Mesothelial cell of epicardium (in vitro differentiated cells): ENCODE data around the gene IL21R. TPM values are rescaled to one million over a fixed set of nuclear protein-coding genes. Genes with fewer than 3 reads are reported as not detected.

Experiments
- DNase-seq, 2 experiments: peaks; one replicate each; pipeline ENCODE4 v3.0.0; 2021; ENCODE audit warnings: low spot score in 2 of 2; ENCODE audit not compliant: unreplicated experiment in 2 of 2
- H3K27ac Mint-ChIP-seq: 2 replicates; pipeline ENCODE4 v1.8.0; 2021; ENCODE audit warnings: mixed read lengths
- H3K27me3 Mint-ChIP-seq: 2 replicates; pipeline ENCODE4 v1.8.0; 2021; ENCODE audit warnings: low read depth, mixed read lengths
- H3K36me3 Mint-ChIP-seq: 2 replicates; pipeline ENCODE4 v1.8.0; 2021; ENCODE audit warnings: mixed read lengths
- H3K4me1 Mint-ChIP-seq: 2 replicates; pipeline ENCODE4 v1.8.0; 2021; ENCODE audit warnings: mixed read lengths
- H3K4me3 Mint-ChIP-seq: 2 replicates; pipeline ENCODE4 v1.8.0; 2021; ENCODE audit warnings: mild to moderate bottlenecking, moderate library complexity, mixed read lengths
- H3K9me3 Mint-ChIP-seq: 2 replicates; pipeline ENCODE4 v1.8.0; 2021; ENCODE audit warnings: mixed read lengths
- total RNA-seq: library from RNA; stranded (reverse); gene quantifications from 3 replicates; pipeline ENCODE4 v1.2.1, GENCODE V29; 2021
- TF ChIP-seq, protein P1 (sequence below): fragments of 200-600 bp; sonication (generic); IDR thresholded peaks from one replicate; pipeline ENCODE4 v1.5.0; 2021; ENCODE audit warnings: antibody characterized with exemption; ENCODE audit not compliant: unreplicated experiment

IL21R gene
- total RNA-seq, 1 donor from 2014 or later: 0.22 TPM

DNA sequence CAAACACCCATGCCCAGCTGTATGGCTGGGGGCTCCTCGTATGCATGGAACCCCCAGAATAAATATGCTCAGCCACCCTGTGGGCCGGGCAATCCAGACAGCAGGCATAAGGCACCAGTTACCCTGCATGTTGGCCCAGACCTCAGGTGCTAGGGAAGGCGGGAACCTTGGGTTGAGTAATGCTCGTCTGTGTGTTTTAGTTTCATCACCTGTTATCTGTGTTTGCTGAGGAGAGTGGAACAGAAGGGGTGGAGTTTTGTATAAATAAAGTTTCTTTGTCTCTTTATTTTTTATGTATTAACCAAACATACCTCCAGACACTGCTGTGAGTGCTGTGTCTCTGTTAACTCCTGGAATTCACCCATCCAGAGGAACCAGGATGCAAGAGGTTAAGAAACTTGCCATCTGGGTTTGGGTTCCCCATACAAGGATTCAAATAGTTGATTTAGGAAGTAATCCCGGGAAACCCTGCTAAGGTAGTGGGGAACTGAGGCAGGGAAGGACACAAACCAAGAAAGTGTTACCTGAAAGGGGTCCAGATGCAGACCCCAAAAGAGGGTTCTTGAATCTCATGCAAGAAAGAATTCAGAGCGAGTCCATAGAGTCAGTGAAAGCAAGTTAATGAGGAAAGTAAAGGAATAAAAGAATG lies 37.4 kb upstream of the IL21R start:
- TF ChIP-seq, protein P1, sequence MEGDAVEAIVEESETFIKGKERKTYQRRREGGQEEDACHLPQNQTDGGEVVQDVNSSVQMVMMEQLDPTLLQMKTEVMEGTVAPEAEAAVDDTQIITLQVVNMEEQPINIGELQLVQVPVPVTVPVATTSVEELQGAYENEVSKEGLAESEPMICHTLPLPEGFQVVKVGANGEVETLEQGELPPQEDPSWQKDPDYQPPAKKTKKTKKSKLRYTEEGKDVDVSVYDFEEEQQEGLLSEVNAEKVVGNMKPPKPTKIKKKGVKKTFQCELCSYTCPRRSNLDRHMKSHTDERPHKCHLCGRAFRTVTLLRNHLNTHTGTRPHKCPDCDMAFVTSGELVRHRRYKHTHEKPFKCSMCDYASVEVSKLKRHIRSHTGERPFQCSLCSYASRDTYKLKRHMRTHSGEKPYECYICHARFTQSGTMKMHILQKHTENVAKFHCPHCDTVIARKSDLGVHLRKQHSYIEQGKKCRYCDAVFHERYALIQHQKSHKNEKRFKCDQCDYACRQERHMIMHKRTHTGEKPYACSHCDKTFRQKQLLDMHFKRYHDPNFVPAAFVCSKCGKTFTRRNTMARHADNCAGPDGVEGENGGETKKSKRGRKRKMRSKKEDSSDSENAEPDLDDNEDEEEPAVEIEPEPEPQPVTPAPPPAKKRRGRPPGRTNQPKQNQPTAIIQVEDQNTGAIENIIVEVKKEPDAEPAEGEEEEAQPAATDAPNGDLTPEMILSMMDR: no peak
- H3K36me3 Mint-ChIP-seq: no peaks in the 10 kb centered on the region
- H3K9me3 Mint-ChIP-seq: no peaks in the 10 kb centered on the region
- H3K4me3 Mint-ChIP-seq: no peak overlapping the region
- H3K4me1 Mint-ChIP-seq: no peaks in the 10 kb centered on the region
- no peaks in the 10 kb centered on the region for H3K27me3 Mint-ChIP-seq
- no peak for DNase-seq
- no peak overlapping the region for H3K27ac Mint-ChIP-seq

GRCh38 chr16:27365142-27366089 lies 36.6 kb upstream of the IL21R start:
- TF ChIP-seq, protein P1: no peak
- H3K4me1 Mint-ChIP-seq: no peaks in the 10 kb centered on the region
- DNase-seq: no peak
- H3K27me3 Mint-ChIP-seq: no peaks in the 10 kb centered on the region
- H3K4me3 Mint-ChIP-seq: no peak overlapping the region
- H3K36me3 Mint-ChIP-seq: no peaks in the 10 kb centered on the region
- H3K9me3 Mint-ChIP-seq: peaks cover 4% of the 10 kb centered on the region
- no peak overlapping the region for H3K27ac Mint-ChIP-seq

GRCh38 chr16:27366687-27367460 lies 35.1 kb upstream of the IL21R start:
- Mint-ChIP-seq H3K27me3 (no peaks in the 10 kb centered on the region), H3K27ac (no peak overlapping the region), H3K36me3 (no peaks in the 10 kb centered on the region), H3K9me3 (peaks cover 6% of the 10 kb centered on the region), H3K4me3 (no peak overlapping the region), H3K4me1 (no peaks in the 10 kb centered on the region)
- no peak for DNase-seq
- TF ChIP-seq, protein P1: no peak

GRCh38 chr16:27367461-27368357 lies 34.3 kb upstream of the IL21R start:
- TF ChIP-seq, protein P1: peak; percentile 40
- Mint-ChIP-seq H3K36me3 (no peaks in the 10 kb centered on the region), H3K27me3 (no peaks in the 10 kb centered on the region), H3K9me3 (peaks cover 6% of the 10 kb centered on the region), H3K4me3 (no peak overlapping the region), H3K4me1 (no peaks in the 10 kb centered on the region), H3K27ac (no peak overlapping the region)
- peak in 1 of 2 experiments; percentile 52 for DNase-seq

DNA sequence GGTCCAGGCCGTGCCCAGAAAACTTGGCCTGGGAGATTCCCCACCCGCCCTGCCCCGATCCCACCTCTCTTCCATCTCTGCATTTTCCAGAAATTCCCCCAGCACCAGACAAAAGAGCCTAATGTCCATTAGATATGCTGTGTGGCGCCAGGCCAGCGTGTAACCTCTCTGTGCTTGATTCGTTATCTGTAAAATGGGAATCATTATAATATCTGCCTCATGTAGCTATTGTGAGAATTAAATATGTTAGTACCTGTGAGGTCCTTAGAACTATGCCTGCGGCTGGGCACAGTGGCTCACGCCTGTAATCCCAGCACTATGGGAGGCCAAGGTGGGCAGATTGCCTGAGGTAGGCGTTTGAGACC lies 33.6 kb upstream of the IL21R start:
- TF ChIP-seq, protein P1: peak; percentile 6
- Mint-ChIP-seq H3K9me3 (peaks cover 6% of the 10 kb centered on the region), H3K4me1 (no peaks in the 10 kb centered on the region), H3K27ac (no peak overlapping the region), H3K36me3 (no peaks in the 10 kb centered on the region), H3K4me3 (no peak overlapping the region), H3K27me3 (no peaks in the 10 kb centered on the region)
- DNase-seq: no peak
